ENCODE measurements around the gene FLNC. TPM values are rescaled to one million over a fixed set of nuclear protein-coding genes. Genes with fewer than 3 reads are reported as not detected.

Gene FLNC
- total and polyA plus RNA-seq, 2 donors (not counting 3 experiments of a cell fraction or from before 2014, with no cell fraction given), result 19.5 to 81.9 TPM

DNA sequence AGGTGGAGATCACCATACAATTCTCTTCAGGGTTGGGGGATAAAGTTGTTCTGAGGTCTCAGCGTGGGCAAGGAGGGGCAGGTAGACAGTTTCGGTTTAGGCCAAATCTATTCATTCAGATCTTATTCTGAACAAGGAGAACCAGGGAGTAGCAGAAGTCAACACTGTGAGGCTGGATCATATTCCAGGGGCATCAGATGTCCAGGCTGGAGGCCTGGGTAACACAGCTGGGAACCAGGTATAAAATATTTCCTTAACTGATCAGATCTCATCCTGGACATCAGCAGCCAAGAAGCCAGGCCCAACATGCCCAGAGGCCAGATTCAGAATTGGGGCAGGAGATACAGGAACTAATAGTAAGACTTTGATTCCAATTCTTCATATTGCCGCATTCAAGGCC, 19.2 kb upstream of the FLNC start:
- no peaks in the 10 kb centered on the region for H3K79me2 ChIP-seq (ENCODE audit: control insufficient read depth, insufficient read depth, low read length)

More for the DNA sequence above, 19.2 kb upstream of the FLNC start:
- Histone ChIP-seq H3K27ac (ENCODE audit: insufficient read depth, low read depth, low read length) (no peak overlapping the region), H2AFZ (ENCODE audit: low read depth, low read length) (no peak overlapping the region), H3K4me3 (replicated peaks in 1 of 3; ENCODE audit: insufficient read depth in 1 of 3, low read depth in 1 of 3, low read length in 3 of 3) (no peak overlapping the region), H3K36me3 (ENCODE audit: control insufficient read depth in 2 of 2, extremely low read depth in 1 of 2, insufficient read depth in 2 of 2, low read length in 2 of 2) (no peaks in the 10 kb centered on the region), H3K27me3 (ENCODE audit: control insufficient read depth in 2 of 2, insufficient read depth in 2 of 2, low read length in 2 of 2) (peaks cover 9 to 16% of the 10 kb centered on the region in 2 experiments), H4K20me1 (replicated peaks; ENCODE audit: control insufficient read depth, extremely low read depth, insufficient read depth, low read length) (no peaks in the 10 kb centered on the region), H3K9me1 (replicated peaks; ENCODE audit: control insufficient read depth, extremely low read depth, insufficient read depth, low read length) (no peaks in the 10 kb centered on the region), H3K4me1 (ENCODE audit: control insufficient read depth, extremely low read depth, insufficient read depth, low read length) (no peaks in the 10 kb centered on the region), H3K4me2 (ENCODE audit: insufficient read depth, low read length) (no peak overlapping the region), H3K9me3 (replicated peaks; ENCODE audit: control insufficient read depth, insufficient read depth, low read length) (no peaks in the 10 kb centered on the region), H3K9ac (replicated peaks; ENCODE audit: extremely low read depth, insufficient read depth, low read length) (no peak overlapping the region)
- FAIRE-seq (no peak), DNase-seq (ENCODE audit: low read depth, low spot score) (no peak)
- BruUV-seq (replicated peaks), result no TSS peak
- dilution Hi-C loops (cut with MboI; ENCODE audit: extremely low pct_ligation_motif_present, low sequenced_read_pairs), result no loop called here
- intact Hi-C loops (cut with micrococcal nuclease), result no loop called here
- POLR2A ChIA-PET, result no interaction called here
- CTCF ChIA-PET, result no interaction called here
- TF ChIP-seq JUN (IDR thresholded peaks at IDR 0.05; ENCODE audit: borderline replicate concordance, insufficient read depth, insufficient read length, low read depth), result no peak
- no peak for TF ChIP-seq POLR2A (IDR thresholded peaks at IDR 0.05; ENCODE audit: low read depth, low read length)
- no peak for TF ChIP-seq POLR2AphosphoS5 (IDR thresholded peaks at IDR 0.05; ENCODE audit: insufficient read depth, low read depth, low read length)
- TF ChIP-seq MYC (IDR thresholded peaks at IDR 0.05; ENCODE audit: low read depth, low read length), result no peak
- no peak for TF ChIP-seq MAX (IDR thresholded peaks at IDR 0.05; ENCODE audit: insufficient read depth, insufficient read length)
- TF ChIP-seq, protein P1, sequence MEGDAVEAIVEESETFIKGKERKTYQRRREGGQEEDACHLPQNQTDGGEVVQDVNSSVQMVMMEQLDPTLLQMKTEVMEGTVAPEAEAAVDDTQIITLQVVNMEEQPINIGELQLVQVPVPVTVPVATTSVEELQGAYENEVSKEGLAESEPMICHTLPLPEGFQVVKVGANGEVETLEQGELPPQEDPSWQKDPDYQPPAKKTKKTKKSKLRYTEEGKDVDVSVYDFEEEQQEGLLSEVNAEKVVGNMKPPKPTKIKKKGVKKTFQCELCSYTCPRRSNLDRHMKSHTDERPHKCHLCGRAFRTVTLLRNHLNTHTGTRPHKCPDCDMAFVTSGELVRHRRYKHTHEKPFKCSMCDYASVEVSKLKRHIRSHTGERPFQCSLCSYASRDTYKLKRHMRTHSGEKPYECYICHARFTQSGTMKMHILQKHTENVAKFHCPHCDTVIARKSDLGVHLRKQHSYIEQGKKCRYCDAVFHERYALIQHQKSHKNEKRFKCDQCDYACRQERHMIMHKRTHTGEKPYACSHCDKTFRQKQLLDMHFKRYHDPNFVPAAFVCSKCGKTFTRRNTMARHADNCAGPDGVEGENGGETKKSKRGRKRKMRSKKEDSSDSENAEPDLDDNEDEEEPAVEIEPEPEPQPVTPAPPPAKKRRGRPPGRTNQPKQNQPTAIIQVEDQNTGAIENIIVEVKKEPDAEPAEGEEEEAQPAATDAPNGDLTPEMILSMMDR (IDR thresholded peaks at IDR 0.05; ENCODE audit: extremely low read depth in 1 of 2, insufficient read depth in 1 of 2, low read depth in 1 of 2, low read length in 2 of 2), result no peak
- TF ChIP-seq GATA2 (IDR thresholded peaks at IDR 0.05; ENCODE audit: insufficient read depth, insufficient read length, low read depth, low read length), result no peak
- TF ChIP-seq FOS (IDR thresholded peaks at IDR 0.05; ENCODE audit: borderline replicate concordance, insufficient read depth, low read length), result no peak
- no peak for TF ChIP-seq EZH2 (IDR thresholded peaks at IDR 0.05; ENCODE audit: borderline replicate concordance, low read depth, low read length, severe bottlenecking)

All from endothelial cell of umbilical vein (primary cell).